ENCODE measurements around the gene UBQLNL.

UBQLNL gene

DNA sequence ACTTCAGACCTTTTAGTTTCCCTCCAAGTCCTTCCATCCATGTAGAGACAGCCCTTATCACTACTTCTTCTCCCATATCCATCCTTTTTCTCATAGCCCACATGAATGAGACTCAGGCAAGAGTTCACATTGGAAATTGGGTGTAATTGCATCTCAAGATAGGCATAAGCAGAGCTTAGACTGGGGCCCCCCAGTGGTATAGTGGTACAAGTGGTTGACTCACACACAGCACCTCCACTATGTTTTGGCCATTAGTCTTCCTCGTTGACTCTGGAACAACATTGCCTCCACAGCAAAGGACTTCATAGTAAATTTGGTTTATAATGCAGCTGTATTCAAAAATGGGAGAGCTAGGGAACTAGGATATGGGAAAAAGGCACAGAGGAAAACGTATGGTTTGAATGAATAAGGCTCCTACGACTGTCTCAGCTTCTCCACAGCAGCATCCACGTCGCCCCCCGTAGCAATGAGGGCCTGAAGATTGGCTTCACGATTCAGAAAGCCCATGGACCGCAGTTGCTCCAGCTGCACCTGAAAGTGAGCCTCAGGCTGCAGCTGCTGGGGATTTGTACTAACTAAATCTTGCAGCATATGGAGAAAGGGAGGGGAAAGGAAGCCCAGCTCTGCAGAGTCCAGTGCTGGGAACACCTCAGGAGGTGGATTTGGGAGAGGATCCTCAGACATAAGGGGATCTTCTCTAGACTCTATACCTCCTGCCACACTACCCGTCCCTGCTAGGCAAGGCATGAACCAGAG lies 9.1 kb downstream of the UBQLNL start:
- FAIRE-seq = no peak

DNA sequence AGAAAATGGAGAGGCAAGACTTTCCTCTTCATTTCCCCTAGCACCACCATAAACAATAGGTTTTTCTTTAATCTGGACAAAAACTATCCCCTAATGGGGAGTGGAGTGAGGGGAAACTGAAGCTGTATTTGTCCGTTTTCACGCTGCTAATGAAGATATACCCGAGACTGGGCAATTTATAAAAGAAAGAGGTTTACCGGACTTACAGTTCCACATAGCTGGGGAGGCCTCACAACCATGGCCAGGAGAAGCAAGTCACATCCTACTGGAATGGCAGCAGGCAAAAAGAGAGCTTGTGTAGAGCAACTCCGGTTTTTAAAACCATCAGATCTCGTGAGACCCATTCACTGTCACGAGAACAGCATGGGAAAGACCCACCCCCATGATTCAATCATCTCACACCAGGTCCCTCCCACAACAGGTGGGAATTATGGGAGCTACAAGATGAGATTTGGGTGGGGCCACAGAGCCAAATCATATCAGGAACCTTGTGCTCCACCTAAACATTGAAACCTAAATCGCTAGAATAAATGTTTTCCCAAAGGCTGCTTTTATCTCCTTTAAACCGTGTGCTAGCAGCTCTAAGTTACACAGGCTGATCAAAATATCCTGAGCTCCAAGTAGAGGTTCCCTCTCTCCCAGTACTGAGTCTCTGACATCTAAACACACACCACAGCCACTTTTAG lies 11.0 kb downstream of the UBQLNL start:
- FAIRE-seq = no peak

DNA sequence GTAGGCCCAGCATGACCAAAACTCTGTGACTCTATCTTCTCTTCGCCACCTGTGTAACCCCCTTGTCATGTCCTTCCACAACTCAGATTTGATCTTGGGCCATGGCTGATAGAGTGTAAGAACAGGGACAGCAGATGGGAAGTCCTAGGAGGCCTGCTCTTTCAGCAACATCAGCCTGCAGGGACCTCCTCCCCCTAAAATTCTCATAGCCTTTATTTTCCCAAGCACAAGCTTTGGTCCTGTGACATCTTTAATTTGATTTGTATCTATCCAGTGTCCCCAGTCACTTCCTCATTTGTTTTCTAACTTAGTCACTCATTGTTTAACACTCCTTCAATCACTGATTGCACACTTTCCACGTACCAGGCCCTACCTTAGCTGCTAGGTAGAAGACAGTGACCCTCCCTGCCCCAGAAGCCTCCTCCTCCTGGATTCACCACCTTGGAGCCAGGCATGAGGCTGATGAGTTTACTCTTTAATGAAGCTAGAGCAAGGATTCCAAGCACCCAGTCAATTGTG lies 12.0 kb downstream of the UBQLNL start:
- FAIRE-seq = no peak

DNA sequence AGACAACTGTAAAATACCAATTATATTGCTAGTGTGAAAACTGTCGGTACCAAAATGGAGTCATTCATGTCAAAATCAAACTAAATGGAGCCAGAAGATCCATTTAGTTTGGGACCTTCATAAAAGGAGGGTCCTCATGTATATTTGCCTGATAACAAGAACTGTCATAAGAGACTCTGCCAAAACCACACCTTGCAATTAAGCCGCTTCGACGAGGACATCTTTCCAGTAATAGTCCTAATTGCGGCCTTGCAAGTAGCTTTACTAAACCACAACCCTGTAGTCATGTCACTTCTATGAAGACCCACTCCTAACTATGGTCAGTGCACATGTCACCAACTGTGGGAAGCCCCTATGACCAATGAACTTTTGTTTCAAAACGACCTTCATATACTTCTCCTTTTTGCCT lies 16.1 kb downstream of the UBQLNL start:
- no peak for FAIRE-seq

DNA sequence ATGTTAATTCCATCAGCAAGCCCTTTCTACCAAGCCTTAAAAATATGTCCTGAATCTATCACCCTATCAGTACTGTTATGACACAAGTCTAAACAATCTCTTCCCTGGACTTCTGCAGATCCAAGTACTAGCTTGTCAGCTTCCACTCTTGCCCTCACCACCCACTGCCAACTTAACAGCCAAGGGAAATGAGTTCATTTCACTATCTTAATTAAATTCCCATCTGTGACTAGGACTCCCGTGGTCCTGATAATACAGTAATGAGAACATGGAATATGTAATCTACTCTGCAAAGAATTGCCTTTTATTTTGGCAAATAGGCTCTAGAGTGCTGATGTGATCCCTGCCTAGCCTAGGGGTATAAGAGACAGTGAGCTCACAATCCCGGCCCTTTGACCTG lies 16.8 kb downstream of the UBQLNL start:
- FAIRE-seq = no peak

DNA sequence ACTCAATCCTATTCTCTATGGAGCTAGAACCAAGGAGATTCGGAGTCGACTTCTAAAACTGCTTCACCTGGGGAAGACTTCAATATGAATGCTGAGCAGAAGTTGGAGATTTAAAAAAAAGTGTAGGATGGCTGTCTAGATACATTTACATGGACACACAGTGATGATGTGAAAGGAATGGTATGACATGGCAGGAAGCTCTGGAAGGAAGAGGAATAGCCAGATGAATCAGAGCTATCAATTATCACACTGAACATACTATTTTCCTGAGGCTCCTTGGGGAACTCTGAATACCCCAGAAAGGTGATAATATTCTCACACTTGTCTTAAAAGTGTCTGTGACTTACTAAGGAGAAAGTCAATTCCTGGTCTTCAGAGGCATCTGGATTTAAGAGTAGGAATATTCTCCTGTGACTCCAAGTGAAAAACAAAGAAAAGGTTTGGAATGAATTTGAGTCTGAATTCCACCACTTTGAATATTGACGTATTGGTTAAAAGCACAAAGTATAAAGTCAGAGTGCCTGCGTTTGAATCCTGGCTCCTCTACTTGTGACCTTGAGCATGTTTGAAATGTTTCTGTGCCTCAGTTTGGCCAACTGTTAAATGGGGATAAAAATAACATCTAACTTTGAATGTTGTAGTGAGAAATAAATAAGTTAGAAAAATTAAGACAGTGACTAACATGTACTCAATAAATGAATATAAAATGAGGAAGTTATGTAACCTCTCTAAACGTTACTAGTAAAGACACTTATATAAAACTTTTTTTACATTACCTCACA lies 26.7 kb downstream of the UBQLNL start:
- no peak for FAIRE-seq

DNA sequence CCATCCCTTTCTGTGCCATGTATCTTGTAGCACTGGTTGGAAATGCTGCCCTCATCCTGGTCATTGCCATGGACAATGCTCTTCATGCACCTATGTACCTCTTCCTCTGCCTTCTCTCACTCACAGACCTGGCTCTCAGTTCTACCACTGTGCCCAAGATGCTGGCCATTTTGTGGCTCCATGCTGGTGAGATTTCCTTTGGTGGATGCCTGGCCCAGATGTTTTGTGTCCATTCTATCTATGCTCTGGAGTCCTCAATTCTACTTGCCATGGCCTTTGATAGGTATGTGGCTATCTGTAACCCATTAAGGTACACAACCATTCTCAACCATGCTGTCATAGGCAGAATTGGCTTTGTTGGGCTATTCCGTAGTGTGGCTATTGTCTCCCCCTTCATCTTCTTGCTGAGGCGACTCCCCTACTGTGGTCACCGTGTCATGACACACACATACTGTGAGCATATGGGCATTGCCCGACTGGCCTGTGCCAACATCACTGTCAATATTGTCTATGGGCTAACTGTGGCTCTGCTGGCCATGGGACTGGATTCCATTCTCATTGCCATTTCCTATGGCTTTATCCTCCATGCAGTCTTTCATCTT lies 27.6 kb downstream of the UBQLNL start:
- FAIRE-seq = no peak

DNA sequence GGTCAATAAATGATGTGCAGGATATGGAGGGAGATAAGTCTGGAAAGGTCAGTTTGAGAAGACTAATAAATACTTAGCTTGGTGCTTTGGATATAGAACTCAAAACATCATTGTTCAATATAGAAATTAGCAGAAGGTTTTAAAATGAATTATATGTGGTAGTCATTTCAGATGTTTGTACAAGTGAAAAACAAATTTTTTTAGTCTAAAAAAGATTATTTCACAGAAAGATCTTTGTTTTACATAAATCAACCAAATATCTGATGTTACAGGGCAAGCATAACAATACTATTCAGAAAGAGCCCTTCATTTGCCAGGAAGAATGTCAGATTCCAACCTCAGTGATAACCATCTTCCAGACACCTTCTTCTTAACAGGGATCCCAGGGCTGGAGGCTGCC lies 28.1 kb downstream of the UBQLNL start, which contains the start of gene OR52D1:
Gene OR52D1 (plus strand): TSS at position 301 of the 400 bp plus-strand sequence. CDS start 22 bp downstream, at position 323.
- no peak for FAIRE-seq

DNA sequence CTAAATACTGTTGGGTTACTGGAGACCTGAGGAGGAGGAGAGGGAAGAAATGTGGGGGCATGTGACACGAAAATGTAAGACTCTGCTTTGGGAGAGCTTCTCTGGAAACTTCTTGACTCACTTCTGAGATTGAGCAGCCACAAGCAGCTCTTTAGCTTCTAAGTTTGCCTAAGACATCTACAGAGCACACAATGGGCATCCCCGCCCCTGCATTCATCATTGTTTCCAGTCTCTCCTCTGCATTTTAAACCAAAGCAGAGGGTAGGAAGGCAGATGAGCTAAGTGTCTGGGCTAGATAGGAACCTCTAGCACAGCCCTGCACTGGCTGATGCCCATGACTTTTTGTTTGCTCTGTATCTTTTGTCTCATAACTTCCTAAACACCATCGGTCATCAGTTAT lies 30.1 kb downstream of the UBQLNL start:
- no peak for FAIRE-seq

DNA sequence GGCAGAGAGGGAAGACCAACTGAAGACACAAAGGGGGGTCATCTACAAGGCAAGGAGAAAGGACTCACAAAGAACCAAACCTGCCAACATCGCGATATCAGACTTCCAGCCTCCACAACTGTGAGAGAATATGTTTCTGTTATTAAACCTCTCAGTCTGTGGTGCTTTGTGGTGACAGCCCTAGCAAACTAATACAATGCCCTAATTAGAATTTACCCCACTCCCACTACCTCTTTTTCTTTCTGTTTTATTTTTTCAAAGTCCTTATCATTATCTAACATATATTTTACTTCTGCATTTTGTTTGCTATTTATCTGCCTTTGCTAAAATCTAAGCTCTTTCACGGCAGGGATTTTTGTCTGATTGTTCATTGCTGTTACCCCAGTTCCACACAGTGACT lies 30.5 kb downstream of the UBQLNL start:
- FAIRE-seq = no peak

DNA sequence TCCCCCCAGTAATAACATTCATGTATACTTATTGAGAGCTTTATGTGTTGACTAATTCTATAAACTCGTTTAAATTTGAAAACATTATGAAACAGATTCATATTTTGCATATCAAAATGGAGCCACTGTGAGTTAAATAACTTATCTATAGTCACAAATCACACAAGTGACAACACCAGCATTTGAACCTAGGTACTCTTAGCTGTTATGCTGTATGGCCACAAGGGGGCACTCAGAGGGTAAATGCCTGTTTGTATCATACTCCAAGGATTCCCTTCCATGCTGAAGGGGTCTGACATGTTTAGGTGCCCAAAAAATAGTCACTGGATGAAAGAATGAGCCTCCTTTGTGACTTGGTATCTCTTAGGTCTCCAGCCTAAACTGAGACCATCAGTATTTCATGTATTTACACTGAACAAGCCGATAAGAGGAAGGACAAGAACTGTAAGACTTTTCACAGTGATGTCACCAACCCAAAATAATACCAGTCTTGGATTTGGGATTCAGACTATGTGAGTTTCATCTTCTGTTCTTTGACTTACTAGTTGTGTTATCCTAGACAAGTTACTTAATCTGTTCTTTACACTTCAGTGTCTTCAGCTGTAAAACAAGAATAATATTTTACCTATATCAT lies 40.2 kb downstream of the UBQLNL start:
- FAIRE-seq = no peak

DNA sequence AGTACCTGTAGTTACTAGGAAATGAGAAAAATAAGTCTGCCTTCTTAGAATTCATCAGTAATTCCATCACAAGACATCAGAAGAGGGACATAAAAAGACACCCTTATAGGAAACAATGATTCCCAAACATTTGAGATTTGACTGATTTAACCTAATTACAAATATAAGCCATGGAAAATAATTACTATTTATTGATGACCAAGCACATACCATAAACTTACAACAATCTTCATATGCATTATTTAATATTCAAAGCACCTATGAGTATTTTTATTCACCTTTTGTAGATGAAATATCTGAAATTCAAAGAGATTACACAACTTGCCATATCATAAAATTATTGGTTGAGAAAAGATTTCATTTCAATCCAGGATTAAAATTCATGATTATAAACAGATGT lies 42.6 kb downstream of the UBQLNL start:
- FAIRE-seq = no peak

DNA sequence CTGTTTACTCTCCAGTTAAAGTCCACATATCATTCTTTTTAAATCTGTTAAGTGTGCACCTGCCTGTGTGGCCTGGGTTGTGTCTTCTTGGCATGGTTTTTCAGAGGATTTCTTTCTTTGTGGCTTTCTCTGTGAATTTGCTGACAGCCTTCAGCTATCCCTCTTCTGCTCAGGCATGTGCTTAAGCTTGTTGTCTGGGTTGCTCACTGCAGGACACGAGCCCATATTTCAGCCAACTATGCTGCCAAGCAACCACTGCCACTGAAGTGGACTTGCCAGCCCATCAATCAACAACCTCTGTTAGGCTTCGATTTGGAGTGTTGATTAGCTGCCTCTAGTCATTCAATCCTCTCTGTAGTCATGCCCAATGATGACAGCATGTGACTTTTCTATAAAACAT lies 49.0 kb downstream of the UBQLNL start:
- FAIRE-seq = no peak
